GM18517 (cell line): ENCODE data around the gene ZNF182.
"Not testable (repeated sequence)": the region's sequence is repeated elsewhere in the genome, so short reads cannot be mapped to it uniquely, and the experiment has no call there.

Experiments
- ATAC-seq: cut with Tn5 transposase; IDR thresholded peaks from one replicate; pipeline ENCODE4 v1.9.1; 2021; ENCODE audit warnings: mild to moderate bottlenecking, moderate library complexity; ENCODE audit not compliant: unreplicated experiment

The ZNF182 gene

DNA sequence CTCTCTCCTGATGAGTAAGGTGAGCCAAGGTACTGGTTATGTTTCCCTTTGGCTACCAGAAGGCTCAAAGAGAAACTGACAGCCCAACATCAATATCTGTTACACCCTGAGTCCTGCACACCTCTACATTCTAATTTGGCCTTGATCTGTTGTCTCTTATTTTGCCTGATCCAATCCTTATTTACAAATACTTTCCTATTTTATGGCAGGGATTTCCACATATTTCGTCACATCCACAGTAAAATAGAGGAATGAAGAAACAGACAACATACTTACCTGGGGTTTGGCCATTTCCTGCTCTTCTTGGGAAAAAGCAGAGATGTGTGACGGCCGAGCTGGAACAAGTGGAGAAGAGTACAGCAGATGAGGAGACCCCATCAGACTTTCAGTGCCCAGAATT lies 1.5 kb downstream of the ZNF182 start:
- ATAC-seq = no peak

GRCh38 chrX:48001260-48001659 lies 2.5 kb downstream of the ZNF182 start:
- no peak for ATAC-seq

GRCh38 chrX:47992669-47993068 lies 11.1 kb downstream of the ZNF182 start:
- no peak for ATAC-seq

DNA sequence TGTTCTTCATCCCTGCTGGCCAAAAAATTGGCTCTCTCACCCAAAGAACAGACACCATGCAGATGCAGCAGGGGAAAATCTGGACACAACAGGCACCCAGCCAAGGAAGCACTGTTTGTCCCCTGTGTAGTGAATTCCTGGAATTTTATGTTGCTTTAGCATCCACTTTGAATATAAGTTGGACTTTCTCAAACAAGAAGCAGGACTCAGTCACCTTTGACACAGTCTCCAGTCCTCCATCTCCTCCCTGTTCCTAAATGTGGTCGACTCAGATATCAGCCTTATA lies 11.8 kb downstream of the ZNF182 start:
- ATAC-seq = no peak

GRCh38 chrX:47991263-47992094 lies 12.3 kb downstream of the ZNF182 start:
- no peak for ATAC-seq

DNA sequence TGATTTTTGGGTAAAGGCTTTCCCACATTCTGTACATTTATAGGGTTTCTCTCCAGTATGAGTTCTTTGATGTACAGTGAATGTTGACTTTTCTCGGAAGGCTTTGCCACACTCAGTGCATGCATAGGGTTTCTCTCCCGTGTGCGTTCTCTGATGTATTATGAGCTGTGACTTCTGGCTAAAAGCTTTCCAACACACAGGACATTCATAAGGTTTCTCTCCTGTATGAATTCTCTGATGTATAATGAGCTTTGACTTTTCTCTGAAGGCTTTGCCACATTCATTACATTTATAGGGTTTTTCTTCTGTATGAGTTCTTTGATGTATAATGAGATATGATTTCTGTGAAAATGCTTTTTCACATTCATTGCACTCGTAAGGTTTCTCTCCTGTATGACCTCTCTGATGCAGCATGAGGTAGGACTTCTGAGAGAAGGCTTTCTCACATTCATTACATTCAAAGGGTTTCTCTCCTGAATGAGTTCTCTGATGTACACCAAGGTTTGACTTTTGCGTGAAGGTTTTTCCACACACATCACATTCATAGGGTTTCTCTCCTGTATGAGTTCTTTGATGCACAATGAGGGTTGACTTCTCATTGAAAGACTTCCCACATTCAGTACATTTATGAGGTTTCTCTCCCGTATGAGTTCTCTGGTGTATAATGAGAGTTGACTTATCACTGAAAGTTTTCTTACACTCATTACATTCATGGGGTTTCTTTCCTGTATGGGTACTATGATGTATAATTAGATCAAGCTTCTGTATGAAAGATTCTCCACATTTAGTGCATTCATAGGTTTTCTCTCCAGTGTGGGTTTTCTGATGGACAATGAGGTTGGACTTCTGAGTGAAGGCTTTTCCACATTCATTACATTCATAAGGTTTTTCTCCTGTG lies 27.3 kb downstream of the ZNF182 start:
- no peak for ATAC-seq

GRCh38 chrX:47973235-47973634 lies 30.6 kb downstream of the ZNF182 start:
- no peak for ATAC-seq

GRCh38 chrX:47965526-47965925 lies 38.3 kb downstream of the ZNF182 start:
- not testable (repeated sequence) for ATAC-seq

DNA sequence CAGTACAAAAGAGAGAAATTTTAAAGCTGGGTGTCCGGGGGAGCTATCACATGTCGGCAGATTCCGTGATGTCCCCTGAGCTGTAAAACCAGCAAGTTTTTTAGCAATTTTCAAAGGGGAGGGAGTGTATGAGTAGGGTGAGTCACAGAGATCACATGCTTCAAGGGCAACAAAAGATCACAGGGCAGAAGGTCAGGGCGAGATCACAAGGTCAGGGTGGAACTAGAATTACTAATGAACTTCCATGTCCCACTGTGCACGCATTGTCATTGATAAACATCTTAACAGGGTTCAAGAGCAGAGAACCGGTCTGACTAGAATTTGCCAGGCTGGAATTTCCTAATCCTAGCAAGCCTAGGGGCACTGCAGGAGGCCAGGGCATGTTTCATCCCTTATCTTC lies 42.0 kb downstream of the ZNF182 start:
- not testable (repeated sequence) for ATAC-seq

DNA sequence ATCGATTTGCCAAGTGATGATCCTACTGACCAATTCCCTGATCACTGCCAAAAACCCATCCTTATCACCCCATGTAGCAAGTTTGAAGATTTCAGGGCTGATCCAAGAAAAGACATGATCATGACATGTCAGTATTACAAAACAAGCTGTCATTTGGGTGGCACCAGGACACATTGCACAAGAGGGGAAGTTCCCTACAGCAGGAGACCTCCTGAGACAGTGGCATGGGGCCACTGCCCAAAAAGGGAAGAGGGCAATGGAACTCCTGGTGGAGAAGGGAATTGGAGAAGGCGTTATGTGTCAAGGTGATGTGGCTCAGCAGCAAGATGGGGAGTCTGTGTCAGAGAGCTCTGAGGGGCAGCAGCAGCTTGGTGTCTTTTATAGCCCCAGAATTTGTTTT lies 43.4 kb downstream of the ZNF182 start:
- ATAC-seq = no peak

DNA sequence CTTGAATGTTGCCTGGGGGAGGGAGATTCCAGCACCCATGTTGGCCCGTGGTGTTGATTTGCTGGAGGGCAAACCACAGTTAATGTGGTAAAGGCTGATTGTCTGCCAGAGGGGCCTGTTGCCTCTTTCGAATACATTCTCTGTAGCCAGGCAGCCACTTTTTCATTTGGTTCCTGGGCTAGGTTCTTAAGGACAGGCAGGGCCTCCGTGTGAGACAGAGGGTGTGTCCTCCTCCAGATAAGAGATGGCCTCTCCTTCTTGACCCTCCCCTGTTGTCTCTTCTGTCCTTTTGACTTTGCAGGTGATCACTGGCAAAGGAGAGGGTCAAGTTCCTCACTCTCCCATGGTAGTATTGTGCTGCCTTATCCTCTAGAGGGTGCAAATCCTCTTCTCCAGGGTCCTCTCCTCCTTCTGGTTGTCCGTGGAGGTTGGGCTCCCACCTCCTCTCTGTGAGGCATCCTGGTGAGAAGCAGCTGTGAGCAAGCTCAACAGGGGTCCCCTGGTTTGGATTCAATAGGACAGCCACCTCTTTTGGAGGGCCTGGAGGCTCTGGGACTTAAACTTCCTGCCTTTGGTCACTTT lies 44.9 kb downstream of the ZNF182 start:
- no peak for ATAC-seq

DNA sequence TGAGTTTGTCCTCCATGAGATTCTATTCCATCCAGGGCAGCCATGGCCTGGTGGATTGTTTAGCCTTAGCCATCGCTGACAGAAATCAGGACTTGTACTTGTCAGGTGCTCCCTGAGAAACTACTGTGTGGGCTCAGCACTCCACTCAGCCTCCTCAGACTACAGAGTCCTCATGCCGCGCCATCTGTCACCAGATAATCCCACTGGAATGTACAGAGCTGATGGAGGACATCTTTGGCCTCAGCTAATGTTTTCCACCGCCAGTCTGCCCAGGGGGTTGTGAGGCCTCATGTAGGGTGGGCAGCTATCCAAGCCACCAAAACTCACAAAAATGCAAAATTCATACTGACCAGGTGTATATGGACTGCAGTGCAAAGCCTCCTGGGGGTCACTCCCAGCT lies 45.6 kb downstream of the ZNF182 start:
- not testable (repeated sequence) for ATAC-seq

- no peak for ATAC-seq
Observed at GRCh38 chrX:47956016-47956415, 47.8 kb downstream of the ZNF182 start.

- ATAC-seq = not testable (repeated sequence)
Observed at GRCh38 chrX:47955295-47955694, 48.5 kb downstream of the ZNF182 start.

GRCh38 chrX:47941423-47941822 lies 62.4 kb downstream of the ZNF182 start:
- ATAC-seq = no peak

GRCh38 chrX:47940448-47940847 lies 63.3 kb downstream of the ZNF182 start:
- no peak for ATAC-seq

- no peak for ATAC-seq
Observed at GRCh38 chrX:47936940-47937317, 66.9 kb downstream of the ZNF182 start.

DNA sequence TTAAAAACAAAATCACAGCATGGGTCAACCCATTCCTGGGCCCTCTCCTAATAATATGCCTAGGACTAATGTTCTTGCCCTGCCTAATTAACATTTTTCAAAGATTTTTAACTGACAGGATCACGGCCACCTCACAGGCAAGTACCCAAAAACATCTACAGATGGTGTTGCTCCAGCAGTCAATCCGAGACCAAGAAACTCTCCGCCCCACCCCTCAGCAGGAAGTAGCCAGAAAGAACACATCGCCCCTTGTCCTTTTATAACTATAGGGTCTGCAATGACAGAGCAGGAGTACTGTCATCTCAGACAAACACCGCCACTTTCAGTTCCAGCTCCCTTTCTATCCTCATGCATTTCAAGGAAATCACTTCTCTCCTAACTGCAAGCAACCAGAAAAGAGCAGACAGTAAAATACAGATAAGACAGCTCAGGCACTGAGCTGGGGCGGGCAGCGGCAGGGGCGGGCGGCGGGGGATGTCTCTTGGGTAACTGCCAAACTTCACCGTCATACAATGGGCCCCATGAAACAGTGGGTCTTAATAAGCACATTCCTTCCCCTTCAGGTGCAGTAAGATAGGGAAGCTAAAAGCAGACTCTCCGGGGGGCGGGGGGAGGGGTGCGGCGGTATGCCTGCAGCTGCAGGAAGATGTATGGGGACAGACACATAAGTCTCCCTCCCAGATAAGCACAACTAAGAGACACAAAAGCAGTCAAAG lies 67.4 kb downstream of the ZNF182 start:
- no peak for ATAC-seq

DNA sequence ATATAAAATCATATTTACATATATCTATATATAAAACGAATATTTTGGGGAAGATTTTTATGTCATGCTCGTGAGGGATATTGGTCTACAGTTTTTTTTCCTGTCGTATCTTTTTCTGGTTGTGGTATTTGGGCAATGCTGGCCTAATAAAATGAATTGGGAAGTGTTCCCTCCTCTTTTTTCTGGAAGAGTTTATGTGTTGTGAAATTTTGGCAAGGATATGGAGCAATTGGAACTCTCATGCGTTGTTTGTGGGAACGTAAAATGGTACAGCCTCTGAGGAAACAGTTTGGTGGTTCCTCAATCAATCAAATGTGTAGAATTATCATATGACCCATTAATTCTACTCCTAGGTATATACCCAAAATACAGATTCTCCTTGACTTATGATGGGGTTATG lies 69.8 kb downstream of the ZNF182 start:
- ATAC-seq = no peak

DNA sequence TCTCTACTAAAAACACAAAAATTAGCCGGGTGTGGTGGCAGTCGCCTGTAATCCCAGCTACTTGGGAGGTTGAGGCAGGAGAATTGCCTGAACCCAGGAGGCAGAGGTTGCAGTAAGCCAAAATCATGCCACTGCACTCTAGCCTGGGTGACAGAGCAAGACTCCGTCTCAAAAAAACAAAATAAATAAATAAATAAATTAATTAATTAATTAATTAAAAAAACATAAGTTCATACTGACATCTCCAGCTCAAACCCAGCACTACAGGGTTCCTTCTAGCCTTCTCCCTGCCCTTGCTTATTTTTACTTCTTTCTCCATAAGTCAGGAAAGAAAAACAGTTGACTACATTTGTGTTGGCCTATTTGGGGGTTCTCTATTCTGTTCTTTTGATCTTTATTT lies 71.8 kb downstream of the ZNF182 start:
- not testable (repeated sequence) for ATAC-seq

DNA sequence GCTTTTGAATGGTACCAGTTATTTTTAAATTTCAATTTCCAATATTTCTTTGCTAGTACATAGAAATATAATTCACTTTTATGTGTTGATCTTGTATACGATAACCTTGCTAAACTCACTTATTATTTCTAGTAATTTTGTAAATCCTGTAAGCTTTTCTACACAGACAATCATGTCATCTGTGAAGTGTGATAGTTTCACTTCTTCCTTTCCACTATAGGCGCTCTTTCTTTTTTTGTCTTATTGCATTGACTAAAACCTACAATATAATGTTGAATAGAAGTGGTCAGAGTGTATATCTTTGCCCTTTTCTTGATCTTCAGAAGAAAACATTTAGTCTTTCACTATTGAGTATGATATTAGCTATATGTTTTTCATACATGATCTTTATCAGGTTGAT lies 76.6 kb downstream of the ZNF182 start:
- no peak for ATAC-seq
